Upper lobe of left lung (tissue), 4 donors: ENCODE results near the gene AVPI1.

Source experiments
- CTCF ChIP-seq, 6 experiments: fragments of 450-650 bp in 4 of 6; fragments of 200-600 bp in 2 of 6; sonication (generic) in 2 of 6; IDR thresholded peaks; one replicate each; pipeline ENCODE4 v1.5.1; 2016 to 2019; ENCODE audit warnings: antibody characterized with exemption in 6 of 6
- POLR2AphosphoS5 ChIP-seq, 2 donors: sonication (generic); formaldehyde crosslinking; IDR thresholded peaks; one replicate each; pipeline ENCODE4 v1.5.1; 2017; ENCODE audit warnings: antibody characterized with exemption in 2 of 2

- no peak for TF ChIP-seq CTCF (IDR thresholded peaks at IDR 0.05)
- no peak for TF ChIP-seq POLR2AphosphoS5 (IDR thresholded peaks at IDR 0.05)
Observed at GRCh38 chr10:97729014-97729413, 42.0 kb upstream of the AVPI1 start.
